Measurements from ENCODE around the gene PTPRD.
"Not testable (repeated sequence)": the region's sequence is repeated elsewhere in the genome, so short reads cannot be mapped to it uniquely, and the experiment has no call there.

The PTPRD gene

GRCh38 chr9:10449201-10449617, 163.6 kb downstream of the PTPRD start:
- not testable (repeated sequence) for DNase-seq

GRCh38 chr9:10447036-10447435, 165.8 kb downstream of the PTPRD start:
- DNase-seq, result no peak

GRCh38 chr9:10443868-10444204, 169.0 kb downstream of the PTPRD start:
- DNase-seq, result no peak

- no peak for DNase-seq
These were observed 169.5 kb downstream of the PTPRD start for GRCh38 chr9:10443181-10443867.

- DNase-seq, result no peak
These were observed 173.8 kb downstream of the PTPRD start for GRCh38 chr9:10438955-10439354.

GRCh38 chr9:10436756-10437155, 176.0 kb downstream of the PTPRD start:
- no peak for DNase-seq

GRCh38 chr9:10434412-10434811, 178.4 kb downstream of the PTPRD start:
- no peak for DNase-seq

GRCh38 chr9:10411272-10411671, 201.5 kb downstream of the PTPRD start:
- DNase-seq, result no peak

- no peak for DNase-seq
These were observed 209.5 kb downstream of the PTPRD start for GRCh38 chr9:10403283-10403682.

GRCh38 chr9:10396615-10397014, 216.2 kb downstream of the PTPRD start:
- peak; percentile 66 for DNase-seq

- no peak for DNase-seq
These were observed 225.5 kb downstream of the PTPRD start for GRCh38 chr9:10387282-10387681.

- DNase-seq, result no peak
These were observed 241.0 kb downstream of the PTPRD start for GRCh38 chr9:10371824-10372223.

- peak; percentile 65 for DNase-seq
These were observed 246.5 kb downstream of the PTPRD start for GRCh38 chr9:10366171-10366779.

GRCh38 chr9:10354591-10354990, 258.2 kb downstream of the PTPRD start:
- no peak for DNase-seq

GRCh38 chr9:10345621-10346020, 267.2 kb downstream of the PTPRD start:
- not testable (repeated sequence) for DNase-seq

GRCh38 chr9:10341057-10341456, 271.7 kb downstream of the PTPRD start:
- no peak for DNase-seq

- no peak for DNase-seq
These were observed 273.6 kb downstream of the PTPRD start for GRCh38 chr9:10339152-10339551.

GRCh38 chr9:10331157-10331556, 281.6 kb downstream of the PTPRD start:
- no peak for DNase-seq

- DNase-seq, result no peak
These were observed 330.7 kb downstream of the PTPRD start for GRCh38 chr9:10282084-10282483.

GRCh38 chr9:10274988-10275387, 337.8 kb downstream of the PTPRD start:
- DNase-seq, result peak; percentile 4

- DNase-seq, result no peak
These were observed 338.6 kb downstream of the PTPRD start for GRCh38 chr9:10274175-10274574.

- no peak for DNase-seq
These were observed 340.0 kb downstream of the PTPRD start for GRCh38 chr9:10272830-10273229.

- DNase-seq, result peak; percentile 11
These were observed 344.0 kb downstream of the PTPRD start for GRCh38 chr9:10268531-10269485.

- no peak for DNase-seq
These were observed 347.6 kb downstream of the PTPRD start for GRCh38 chr9:10265153-10265631.

All from NCI-H2171 treated with DMSO at 0.1 percent for 48 hours (cell line).